ENCODE measurements around the gene ZNF225. TPM values are rescaled to one million over a fixed set of nuclear protein-coding genes. Genes with fewer than 3 reads are reported as not detected.

ZNF225 gene
- total and polyA plus RNA-seq, 4 donors, result 0.88 to 4.5 (median 1.7) TPM

DNA sequence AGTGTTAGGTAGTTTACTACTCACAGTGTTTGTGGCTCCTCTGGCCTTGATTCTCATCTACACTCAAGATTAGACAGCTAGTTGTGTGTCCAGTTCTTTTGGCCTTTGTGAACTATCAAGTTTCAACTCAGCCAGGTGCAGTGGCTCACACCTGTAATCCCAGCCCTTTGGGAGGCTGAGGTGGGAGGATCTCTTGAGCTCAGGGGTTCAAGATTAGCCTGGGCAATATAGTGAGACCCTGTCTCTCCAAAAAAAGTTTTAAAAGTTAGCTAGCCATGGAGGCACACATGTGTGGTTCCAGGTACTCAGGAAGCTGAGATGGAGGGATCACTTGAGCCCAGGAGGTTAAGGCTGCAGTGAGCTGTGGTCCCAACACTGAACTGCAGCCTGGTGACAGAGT, 67.8 kb downstream of the ZNF225 start (continued):
- TF ChIP-seq, protein P1, sequence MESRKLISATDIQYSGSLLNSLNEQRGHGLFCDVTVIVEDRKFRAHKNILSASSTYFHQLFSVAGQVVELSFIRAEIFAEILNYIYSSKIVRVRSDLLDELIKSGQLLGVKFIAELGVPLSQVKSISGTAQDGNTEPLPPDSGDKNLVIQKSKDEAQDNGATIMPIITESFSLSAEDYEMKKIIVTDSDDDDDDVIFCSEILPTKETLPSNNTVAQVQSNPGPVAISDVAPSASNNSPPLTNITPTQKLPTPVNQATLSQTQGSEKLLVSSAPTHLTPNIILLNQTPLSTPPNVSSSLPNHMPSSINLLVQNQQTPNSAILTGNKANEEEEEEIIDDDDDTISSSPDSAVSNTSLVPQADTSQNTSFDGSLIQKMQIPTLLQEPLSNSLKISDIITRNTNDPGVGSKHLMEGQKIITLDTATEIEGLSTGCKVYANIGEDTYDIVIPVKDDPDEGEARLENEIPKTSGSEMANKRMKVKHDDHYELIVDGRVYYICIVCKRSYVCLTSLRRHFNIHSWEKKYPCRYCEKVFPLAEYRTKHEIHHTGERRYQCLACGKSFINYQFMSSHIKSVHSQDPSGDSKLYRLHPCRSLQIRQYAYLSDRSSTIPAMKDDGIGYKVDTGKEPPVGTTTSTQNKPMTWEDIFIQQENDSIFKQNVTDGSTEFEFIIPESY (IDR thresholded peaks at IDR 0.05), result no peak
- no peak for TF ChIP-seq ATF3 (IDR thresholded peaks at IDR 0.05)

- TF ChIP-seq SP1 (IDR thresholded peaks at IDR 0.05) (no peak), HNF4A (conservative IDR thresholded peaks at IDR 0.05) (no peak), HNF4G (IDR thresholded peaks at IDR 0.05) (no peak), JUND (IDR thresholded peaks at IDR 0.05) (no peak), YY1 (IDR thresholded peaks at IDR 0.05) (no peak), TAF1 (conservative IDR thresholded peaks at IDR 0.05) (no peak), RAD21 (IDR thresholded peaks at IDR 0.05) (no peak)
- TF ChIP-seq, protein P2, sequence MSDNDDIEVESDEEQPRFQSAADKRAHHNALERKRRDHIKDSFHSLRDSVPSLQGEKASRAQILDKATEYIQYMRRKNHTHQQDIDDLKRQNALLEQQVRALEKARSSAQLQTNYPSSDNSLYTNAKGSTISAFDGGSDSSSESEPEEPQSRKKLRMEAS (IDR thresholded peaks at IDR 0.05), result no peak
- peaks cover 30 to 72% (median 59%) of the 10 kb centered on the region in 4 donors for H3K9me3 ChIP-seq (ENCODE audit: control insufficient read depth in 4 of 4, low read length in 3 of 4)
- WGBS, result 81% methylated on average over 10 of the region's 10 CpGs
- no peak for DNase-seq (ENCODE audit: low spot score)
- no peaks in the 10 kb centered on the region for H3K4me1 ChIP-seq (ENCODE audit: control insufficient read depth in 4 of 4, insufficient read depth in 4 of 4, low read length in 3 of 4)
- no peaks in the 10 kb centered on the region for H3K27me3 ChIP-seq (ENCODE audit: control insufficient read depth in 4 of 4, insufficient read depth in 4 of 4, low read length in 3 of 4)
- H3K36me3 ChIP-seq (ENCODE audit: control insufficient read depth in 4 of 4, insufficient read depth in 3 of 4, low read depth in 1 of 4, low read length in 3 of 4), result peaks cover 0 to 4% (median 1%) of the 10 kb centered on the region in 4 donors
- H3K27ac ChIP-seq (ENCODE audit: low read depth in 1 of 2, low read length in 2 of 2), result no peak overlapping the region
- peak overlapping the region in 2 of 3 donors; percentile 27 to 40 for H3K4me3 ChIP-seq (ENCODE audit: low read depth in 1 of 3, low read length in 3 of 3)
- H3K9ac ChIP-seq (ENCODE audit: low read depth in 1 of 2, low read length in 2 of 2), result no peak overlapping the region
These were observed 68.9 kb downstream of the ZNF225 start for GRCh38 chr19:44182145-44182544.

Small RNA genes within 50 kb of the gene (small RNA-seq; reads per million reads assigned to genes)
- gene RNU6-902P, result not detected

Other genes with a start within 250 kb of the ZNF225 start
- gene ZNF404, start 229.4 kb upstream of the ZNF225 start, total RNA-seq, result under 1 TPM; 0.33 TPM
- under 1 TPM; 0.21 to 0.31 TPM for gene ZNF404, start 229.4 kb upstream of the ZNF225 start, polyA plus RNA-seq
- gene ZNF45, start 178.1 kb upstream of the ZNF225 start, total RNA-seq, result 10 to 100 TPM in 1 of 2 donors, 1 to 10 TPM in 1; 6.0 to 11.1 TPM
- 1 to 10 TPM; 1.5 to 2.5 TPM for gene ZNF45, start 178.1 kb upstream of the ZNF225 start, polyA plus RNA-seq
- 1 to 10 TPM; 2.9 to 3.5 TPM for gene ZNF221, start 162.2 kb upstream of the ZNF225 start, total RNA-seq
- under 1 TPM; 0.30 to 0.51 TPM for gene ZNF221, start 162.2 kb upstream of the ZNF225 start, polyA plus RNA-seq
- gene ZNF155, start 129.2 kb upstream of the ZNF225 start, total RNA-seq, result 1 to 10 TPM; 3.8 to 5.5 TPM
- 1 to 10 TPM; 1.7 to 2.0 TPM for gene ZNF155, start 129.2 kb upstream of the ZNF225 start, polyA plus RNA-seq
- 1 to 10 TPM; 2.1 to 4.3 TPM for gene ZNF230, start 110.4 kb upstream of the ZNF225 start, total RNA-seq
- 1 to 10 TPM; 1.3 to 1.5 TPM for gene ZNF230, start 110.4 kb upstream of the ZNF225 start, polyA plus RNA-seq
- 1 to 10 TPM; 1.8 to 2.5 TPM for gene ZNF222, start 88.0 kb upstream of the ZNF225 start, total RNA-seq
- gene ZNF222, start 88.0 kb upstream of the ZNF225 start, polyA plus RNA-seq, result 1 to 10 TPM in 1 of 2 donors, under 1 TPM in 1; 0.79 to 1.2 TPM
- gene ZNF223, start 61.4 kb upstream of the ZNF225 start, total RNA-seq, result 1 to 10 TPM; 1.6 to 2.8 TPM
- 1 to 10 TPM; 1.4 to 2.2 TPM for gene ZNF223, start 61.4 kb upstream of the ZNF225 start, polyA plus RNA-seq
- gene ZNF284, start 41.2 kb upstream of the ZNF225 start, total RNA-seq, result 1 to 10 TPM in 1 of 2 donors, under 1 TPM in 1; 0.67 to 1.0 TPM
- gene ZNF284, start 41.2 kb upstream of the ZNF225 start, polyA plus RNA-seq, result under 1 TPM; 0.32 to 0.56 TPM
- gene ZNF224, start 19.0 kb upstream of the ZNF225 start, total RNA-seq, result 10 to 100 TPM; 19.8 to 20.7 TPM
- 1 to 10 TPM; 4.5 to 9.9 TPM for gene ZNF224, start 19.0 kb upstream of the ZNF225 start, polyA plus RNA-seq
- gene ZNF234, start 28.2 kb downstream of the ZNF225 start, total RNA-seq, result 1 to 10 TPM; 4.4 to 5.2 TPM
- gene ZNF234, start 28.2 kb downstream of the ZNF225 start, polyA plus RNA-seq, result 1 to 10 TPM; 1.1 to 2.0 TPM
- 1 to 10 TPM; 6.4 to 8.5 TPM for gene ZNF226, start 51.7 kb downstream of the ZNF225 start, total RNA-seq
- 10 to 100 TPM in 1 of 2 donors, 1 to 10 TPM in 1; 8.4 to 10.6 TPM for gene ZNF226, start 51.7 kb downstream of the ZNF225 start, polyA plus RNA-seq
- gene ZNF227, start 99.1 kb downstream of the ZNF225 start, total RNA-seq, result 10 to 100 TPM in 1 of 2 donors, 1 to 10 TPM in 1; 8.8 to 10.9 TPM
- 1 to 10 TPM; 3.3 to 3.4 TPM for gene ZNF227, start 99.1 kb downstream of the ZNF225 start, polyA plus RNA-seq
- gene ZNF233, start 146.5 kb downstream of the ZNF225 start, total RNA-seq, result 1 to 10 TPM in 1 of 2 donors, under 1 TPM in 1; 0.17 to 1.6 TPM
- under 1 TPM in 1 of 2 donors, not detected in 1; 0.94 TPM for gene ZNF233, start 146.5 kb downstream of the ZNF225 start, polyA plus RNA-seq
- gene ZNF235, start 191.6 kb downstream of the ZNF225 start, total RNA-seq, result 1 to 10 TPM; 2.6 to 5.3 TPM
- gene ZNF235, start 191.6 kb downstream of the ZNF225 start, polyA plus RNA-seq, result 1 to 10 TPM in 1 of 2 donors, under 1 TPM in 1; 0.96 to 1.7 TPM
- 1 to 10 TPM; 1.8 to 2.0 TPM for gene ZNF112, start 243.3 kb downstream of the ZNF225 start, total RNA-seq
- gene ZNF112, start 243.3 kb downstream of the ZNF225 start, polyA plus RNA-seq, result 1 to 10 TPM in 1 of 2 donors, under 1 TPM in 1; 0.47 to 1.5 TPM

All from liver (tissue), 10 donors.